H9 (cell line): Measurements from ENCODE around the gene LHX1. TPM values are rescaled to one million over a fixed set of nuclear protein-coding genes. Genes with fewer than 3 reads are reported as not detected.

Experiments
- DNase-seq: peaks from one replicate; pipeline ENCODE4 v3.0.0-alpha.2; 2017
- H2AFZ ChIP-seq: one replicate; pipeline ENCODE4 v1.6.1; 2013; ENCODE audit warnings: mild to moderate bottlenecking, low read length, control low read depth, moderate library complexity
- H2AK5ac ChIP-seq: 2 replicates; pipeline ENCODE4 v1.6.1; 2013; ENCODE audit warnings: low read length, control low read depth, mixed read lengths; ENCODE audit not compliant: insufficient read length
- H2BK120ac ChIP-seq: one replicate; pipeline ENCODE4 v1.6.1; 2013; ENCODE audit warnings: low read depth, mild to moderate bottlenecking, low read length, control low read depth, inconsistent platforms; ENCODE audit not compliant: poor library complexity, severe bottlenecking
- H2BK12ac ChIP-seq: 2 replicates; pipeline ENCODE4 v1.6.1; 2013; ENCODE audit warnings: low read length, control low read depth, mixed read lengths, low read depth; ENCODE audit not compliant: insufficient read length
- H2BK15ac ChIP-seq: 2 replicates; pipeline ENCODE4 v1.6.1; 2013; ENCODE audit warnings: low read depth, low read length, control low read depth
- H2BK20ac ChIP-seq: one replicate; pipeline ENCODE4 v1.6.1; 2013; ENCODE audit warnings: low read depth, mild to moderate bottlenecking, low read length, control low read depth, inconsistent platforms; ENCODE audit not compliant: poor library complexity, severe bottlenecking
- H2BK5ac ChIP-seq: 2 replicates; pipeline ENCODE4 v1.6.1; 2013; ENCODE audit warnings: low read length, control low read depth, mixed read lengths; ENCODE audit not compliant: insufficient read length
- H3K14ac ChIP-seq: 2 replicates; pipeline ENCODE4 v1.6.1; 2013; ENCODE audit warnings: low read length, control low read depth; ENCODE audit not compliant: insufficient read depth
- H3K18ac ChIP-seq: 2 replicates; pipeline ENCODE4 v1.6.1; 2013; ENCODE audit warnings: low read depth, mild to moderate bottlenecking, mixed read lengths, low read length, control low read depth; ENCODE audit not compliant: insufficient read length
- H3K23ac ChIP-seq: 2 replicates; pipeline ENCODE4 v1.6.1; 2013; ENCODE audit warnings: low read length, control low read depth, mixed read lengths, low read depth; ENCODE audit not compliant: insufficient read length
- H3K23me2 ChIP-seq: 2 replicates; pipeline ENCODE4 v1.6.1; 2013; ENCODE audit warnings: low read depth, mild to moderate bottlenecking, mixed read lengths, low read length, control low read depth; ENCODE audit not compliant: insufficient read length, poor library complexity, severe bottlenecking
- H3K27ac ChIP-seq: 2 replicates; pipeline ENCODE4 v1.5.1; 2013; ENCODE audit warnings: low read length, control low read depth, mixed read lengths, low read depth; ENCODE audit not compliant: insufficient read length
- H3K27me3 ChIP-seq: 2 replicates; pipeline ENCODE4 v1.6.1; 2013; ENCODE audit warnings: low read length, control low read depth, inconsistent platforms; ENCODE audit not compliant: insufficient read depth
- H3K4ac ChIP-seq: 2 replicates; pipeline ENCODE4 v1.6.1; 2013; ENCODE audit warnings: low read depth, mild to moderate bottlenecking, control low read depth, inconsistent platforms, low read length, moderate library complexity
- H3K4me1 ChIP-seq: 2 replicates; pipeline ENCODE4 v1.6.1; 2013; ENCODE audit warnings: low read length, control low read depth, inconsistent platforms; ENCODE audit not compliant: insufficient read depth
- H3K4me2 ChIP-seq: 2 replicates; pipeline ENCODE4 v1.6.1; 2013; ENCODE audit warnings: low read length, control low read depth, mixed read lengths; ENCODE audit not compliant: insufficient read length, insufficient read depth
- H3K56ac ChIP-seq: 2 replicates; pipeline ENCODE4 v1.6.1; 2013; ENCODE audit warnings: low read depth, mild to moderate bottlenecking, mixed read lengths, low read length, control low read depth; ENCODE audit not compliant: insufficient read length
- H3K79me1 ChIP-seq: 2 replicates; pipeline ENCODE4 v1.6.1; 2013; ENCODE audit warnings: low read depth, mild to moderate bottlenecking, moderate library complexity, low read length, control low read depth, inconsistent platforms; ENCODE audit not compliant: insufficient read depth, poor library complexity, severe bottlenecking
- H3K79me2 ChIP-seq: 2 replicates; pipeline ENCODE4 v1.6.1; 2013; ENCODE audit warnings: low read length, control low read depth, inconsistent platforms; ENCODE audit not compliant: insufficient read depth
- H3K9ac ChIP-seq: 2 replicates; pipeline ENCODE4 v1.6.1; 2013; ENCODE audit warnings: low read length, control low read depth, mixed read lengths; ENCODE audit not compliant: insufficient read length; ENCODE audit errors: extremely low read depth
- H3K9me3 ChIP-seq: one replicate; pipeline ENCODE4 v1.6.1; 2013; ENCODE audit warnings: low read depth, low read length, inconsistent platforms; ENCODE audit not compliant: control insufficient read depth
- H3T11ph ChIP-seq: one replicate; pipeline ENCODE4 v1.6.1; 2013; ENCODE audit warnings: mild to moderate bottlenecking, low read length, control low read depth, inconsistent platforms
- H4K20me1 ChIP-seq: one replicate; pipeline ENCODE4 v1.6.1; 2013; ENCODE audit not compliant: control insufficient read depth, insufficient read length, insufficient read depth
- H4K5ac ChIP-seq: 2 replicates; pipeline ENCODE4 v1.6.1; 2013; ENCODE audit warnings: low read depth, mild to moderate bottlenecking, mixed read lengths, low read length, control low read depth; ENCODE audit not compliant: insufficient read length
- H4K8ac ChIP-seq: replicated peaks from 2 replicates; pipeline ENCODE4 v1.6.1; 2013; ENCODE audit warnings: low read length, control low read depth, mixed read lengths, low read depth; ENCODE audit not compliant: insufficient read length
- H4K91ac ChIP-seq: 2 replicates; pipeline ENCODE4 v1.6.1; 2013; ENCODE audit warnings: low read depth, mild to moderate bottlenecking, moderate library complexity, mixed read lengths, low read length, control low read depth; ENCODE audit not compliant: insufficient read length
- H3K27ac Mint-ChIP-seq, 3 experiments: 2 replicates in 2 of 3; 3 replicates in 1 of 3; pipeline ENCODE4 v1.8.0; 2020 to 2021; ENCODE audit warnings: mixed read lengths in 3 of 3, mild to moderate bottlenecking in 1 of 3, moderate library complexity in 1 of 3
- H3K27me3 Mint-ChIP-seq: 2 replicates; pipeline ENCODE4 v1.8.0; 2021; ENCODE audit warnings: low read depth, mild to moderate bottlenecking, moderate library complexity, mixed read lengths
- H3K36me3 Mint-ChIP-seq, 3 experiments: 2 replicates in 2 of 3; 3 replicates in 1 of 3; pipeline ENCODE4 v1.8.0; 2020 to 2021; ENCODE audit warnings: low read depth in 3 of 3, mixed read lengths in 3 of 3; ENCODE audit not compliant: insufficient read depth in 1 of 3
- H3K4me1 Mint-ChIP-seq, 2 experiments: 2 replicates each; pipeline ENCODE4 v1.8.0; 2020; ENCODE audit warnings: mixed read lengths in 2 of 2
- H3K4me3 Mint-ChIP-seq, 2 experiments: 2 replicates in 1 of 2; 3 replicates in 1 of 2; pipeline ENCODE4 v1.8.0; 2020 to 2021; ENCODE audit warnings: mild to moderate bottlenecking in 2 of 2, mixed read lengths in 2 of 2, moderate library complexity in 1 of 2
- H3K9me3 Mint-ChIP-seq, 2 experiments: 2 replicates in 1 of 2; 3 replicates in 1 of 2; pipeline ENCODE4 v1.8.0; 2020; ENCODE audit warnings: mild to moderate bottlenecking in 2 of 2, mixed read lengths in 2 of 2, moderate library complexity in 1 of 2
- WGBS: extraction: QIAGEN DNeasy Blood & Tissue Kit; methylation state at CpG from one replicate; pipeline ENCODE4 v1.1.7; 2013; ENCODE audit warnings: missing lambda C conversion rate, low lambda C conversion rate, mixed read lengths; ENCODE audit not compliant: insufficient read length; ENCODE audit errors: extremely low coverage; 5-methylcytosine and 5-hydroxymethylcytosine counted together
- total RNA-seq: library from RNA; stranded (reverse); gene quantifications from 2 replicates; pipeline ENCODE4 v1.2.1, GENCODE V29; 2021
- TF ChIP-seq, protein P1 (sequence below): fragments of 200-600 bp; sonication (generic); conservative IDR thresholded peaks from 3 replicates; pipeline ENCODE4 v1.8.0; 2021; ENCODE audit warnings: antibody characterized with exemption, mild to moderate bottlenecking

LHX1 gene
- total RNA-seq, 1 experiment from 2014 or later = 0.22 TPM

DNA sequence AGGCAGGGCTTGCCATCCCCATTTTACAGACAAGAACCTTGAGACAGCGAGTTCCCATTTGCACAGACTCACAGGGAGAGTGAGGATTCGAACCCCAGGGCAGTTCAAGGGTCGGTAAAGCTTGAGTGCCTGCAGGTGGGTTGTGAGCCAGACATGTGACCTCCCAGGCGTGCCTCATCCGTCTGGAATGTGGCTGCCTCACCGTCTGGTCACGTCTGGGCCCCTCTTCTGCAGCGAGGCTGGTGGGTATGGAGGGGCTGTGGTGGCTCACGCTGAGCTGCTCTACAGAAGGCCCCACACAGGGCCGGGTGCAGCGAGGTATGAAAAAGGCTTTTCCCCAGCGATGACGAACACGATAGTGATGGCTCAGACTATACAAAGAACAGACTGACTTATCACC, 35.8 kb upstream of the LHX1 start:
- peak; percentile 83 for DNase-seq
- no peaks in the 10 kb centered on the region; a peak in 1 of 5 replicates for H3K9me3 Mint-ChIP-seq
- no peak overlapping the region for H2AK5ac ChIP-seq
- H2BK15ac ChIP-seq = no peak overlapping the region
- no peak overlapping the region for H2BK12ac ChIP-seq
- H3K27ac ChIP-seq = no peak overlapping the region
- no peaks in the 10 kb centered on the region for H3K23me2 ChIP-seq
- H4K5ac ChIP-seq = no peak overlapping the region
- no peaks in the 10 kb centered on the region for H3K79me2 ChIP-seq
- no peak overlapping the region for H2BK20ac ChIP-seq
- no peak overlapping the region for H2BK120ac ChIP-seq
- TF ChIP-seq, protein P1, sequence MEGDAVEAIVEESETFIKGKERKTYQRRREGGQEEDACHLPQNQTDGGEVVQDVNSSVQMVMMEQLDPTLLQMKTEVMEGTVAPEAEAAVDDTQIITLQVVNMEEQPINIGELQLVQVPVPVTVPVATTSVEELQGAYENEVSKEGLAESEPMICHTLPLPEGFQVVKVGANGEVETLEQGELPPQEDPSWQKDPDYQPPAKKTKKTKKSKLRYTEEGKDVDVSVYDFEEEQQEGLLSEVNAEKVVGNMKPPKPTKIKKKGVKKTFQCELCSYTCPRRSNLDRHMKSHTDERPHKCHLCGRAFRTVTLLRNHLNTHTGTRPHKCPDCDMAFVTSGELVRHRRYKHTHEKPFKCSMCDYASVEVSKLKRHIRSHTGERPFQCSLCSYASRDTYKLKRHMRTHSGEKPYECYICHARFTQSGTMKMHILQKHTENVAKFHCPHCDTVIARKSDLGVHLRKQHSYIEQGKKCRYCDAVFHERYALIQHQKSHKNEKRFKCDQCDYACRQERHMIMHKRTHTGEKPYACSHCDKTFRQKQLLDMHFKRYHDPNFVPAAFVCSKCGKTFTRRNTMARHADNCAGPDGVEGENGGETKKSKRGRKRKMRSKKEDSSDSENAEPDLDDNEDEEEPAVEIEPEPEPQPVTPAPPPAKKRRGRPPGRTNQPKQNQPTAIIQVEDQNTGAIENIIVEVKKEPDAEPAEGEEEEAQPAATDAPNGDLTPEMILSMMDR = no peak
- H4K20me1 ChIP-seq = no peaks in the 10 kb centered on the region
- no peak overlapping the region; a peak in 1 of 5 replicates for H3K4me3 Mint-ChIP-seq
- no peaks in the 10 kb centered on the region for H3K79me1 ChIP-seq
- peaks cover 13 to 25% of the 10 kb centered on the region in 2 experiments for H3K4me1 Mint-ChIP-seq
- H3K56ac ChIP-seq = no peak overlapping the region
- no peak overlapping the region for H3K23ac ChIP-seq
- no peak overlapping the region for H3K4ac ChIP-seq
- H2BK5ac ChIP-seq = no peak overlapping the region
- no CpG with 5 or more reads among the region's 14 CpGs for WGBS
- no peak overlapping the region for H4K8ac ChIP-seq
- no peaks in the 10 kb centered on the region for H3K27me3 ChIP-seq
- H3K18ac ChIP-seq = no peak overlapping the region
- H3K4me1 ChIP-seq = no peaks in the 10 kb centered on the region; the same call in 1 of the 2 replicates
- no peak overlapping the region for H2AFZ ChIP-seq
- H4K91ac ChIP-seq = no peak overlapping the region
- no peak overlapping the region for H3K14ac ChIP-seq
- H3K36me3 Mint-ChIP-seq = no peaks in the 10 kb centered on the region
- H3K9me3 ChIP-seq = no peaks in the 10 kb centered on the region
- no peak overlapping the region for H3K4me2 ChIP-seq
- H3K9ac ChIP-seq = no peak overlapping the region
- no peak overlapping the region for H3T11ph ChIP-seq
- peaks cover under 1% of the 10 kb centered on the region for H3K27me3 Mint-ChIP-seq
- no peak overlapping the region; a peak in 1 of 7 replicates for H3K27ac Mint-ChIP-seq
